Thyroid gland (tissue), 4 donors: ENCODE data around the gene C11orf24. TPM values are rescaled to one million over a fixed set of nuclear protein-coding genes. Genes with fewer than 3 reads are reported as not detected.
"Not testable (repeated sequence)": the region's sequence is repeated elsewhere in the genome, so short reads cannot be mapped to it uniquely, and the experiment has no call there.

Source experiments
- DNase-seq, 2 donors: peaks; one replicate each; pipeline ENCODE4 v3.0.0-alpha.2; 2019
- H3K27ac ChIP-seq, 3 donors: fragments of 200-600 bp; sonication (generic); 1 replicate in 2 of 3; 2 replicates in 1 of 3; pipeline ENCODE4 v1.5.1; 2016 to 2019; ENCODE audit warnings: mild to moderate bottlenecking in 1 of 3, moderate library complexity in 1 of 3
- H3K27me3 ChIP-seq: fragments of 200-600 bp; sonication (generic); one replicate; pipeline ENCODE4 v1.5.1; 2019
- H3K36me3 ChIP-seq, 2 donors: fragments of 200-600 bp; sonication (generic); one replicate each; pipeline ENCODE4 v1.5.1; 2016 to 2019
- H3K4me1 ChIP-seq, 2 donors: fragments of 200-600 bp; sonication (generic); one replicate each; pipeline ENCODE4 v1.5.1; 2017 to 2019
- H3K4me3 ChIP-seq, 3 donors: fragments of 200-600 bp; sonication (generic); replicated peaks in 1 of 3; 1 replicate in 2 of 3; 2 replicates in 1 of 3; pipeline ENCODE4 v1.5.1; 2016; ENCODE audit warnings: mild to moderate bottlenecking in 1 of 3
- H3K9me3 ChIP-seq: fragments of 200-600 bp; sonication (generic); one replicate; pipeline ENCODE4 v1.5.1; 2017
- CTCF ChIP-seq, 6 experiments: fragments of 200-600 bp in 3 of 6; fragments of 450-650 bp in 3 of 6; sonication (generic) in 3 of 6; IDR thresholded peaks; one replicate each; pipeline ENCODE4 v1.5.1; 2016 to 2019; ENCODE audit warnings: antibody characterized with exemption in 6 of 6, mild to moderate bottlenecking in 2 of 6, inconsistent platforms in 1 of 6, moderate library complexity in 1 of 6
- POLR2A ChIP-seq, 2 donors: fragments of 450-650 bp; IDR thresholded peaks; one replicate each; pipeline ENCODE4 v1.6.1; 2017; ENCODE audit warnings: antibody characterized with exemption in 2 of 2, mild to moderate bottlenecking in 2 of 2, moderate library complexity in 1 of 2
- WGBS, 2 donors: methylation state at CpG; one replicate each; pipeline ENCODE4 v1.1.5; 2017; 5-methylcytosine and 5-hydroxymethylcytosine counted together
- intact Hi-C: fragments of 100-400 bp; cut with DNase I; formaldehyde crosslinking; loops from one replicate; pipeline ENCODE4 v1.15.1; 2023
- total RNA-seq, 4 donors: library from RNA; depleted of rRNA; stranded (reverse); fragments of >200 nt; gene quantifications; one replicate each; pipeline ENCODE4 v1.2.3, GENCODE V29; 2016

The C11orf24 gene
- total RNA-seq, 4 donors from 2014 or later = 12.4 to 28.3 (median 24.4) TPM

GRCh38 chr11:68295271-68295670 lies 23.5 kb upstream of the C11orf24 start:
- peaks cover 7 to 8% of the 10 kb centered on the region in 2 donors for H3K4me1 ChIP-seq
- 98% methylated on average over 1 of the region's 1 CpG for WGBS, 2 donors
- DNase-seq = no peak
- H3K9me3 ChIP-seq = no peaks in the 10 kb centered on the region
- no peak overlapping the region for H3K27ac ChIP-seq
- no peaks in the 10 kb centered on the region for H3K36me3 ChIP-seq
- TF ChIP-seq CTCF (IDR thresholded peaks at IDR 0.05) (no peak), POLR2A (IDR thresholded peaks at IDR 0.05) (no peak)
- intact Hi-C loops = no loop called here
- no peak overlapping the region for H3K4me3 ChIP-seq
- H3K27me3 ChIP-seq = no peaks in the 10 kb centered on the region

- H3K9me3 ChIP-seq = no peaks in the 10 kb centered on the region
- H3K4me1 ChIP-seq = peaks cover 7 to 8% of the 10 kb centered on the region in 2 donors
- DNase-seq = no peak
- no peaks in the 10 kb centered on the region for H3K27me3 ChIP-seq
- no peak overlapping the region for H3K4me3 ChIP-seq
- TF ChIP-seq POLR2A (IDR thresholded peaks at IDR 0.05) = no peak
- no peak for TF ChIP-seq CTCF (IDR thresholded peaks at IDR 0.05)
- H3K36me3 ChIP-seq = no peaks in the 10 kb centered on the region
- WGBS, 2 donors = 79 to 85% methylated on average over 2 of the region's 2 CpGs
- no peak overlapping the region for H3K27ac ChIP-seq
- intact Hi-C loops = no loop called here
Measured at GRCh38 chr11:68293708-68294107, 21.9 kb upstream of the C11orf24 start.

- no peaks in the 10 kb centered on the region for H3K36me3 ChIP-seq
- intact Hi-C loops = no loop called here
- no peak overlapping the region for H3K27ac ChIP-seq
- no peak for DNase-seq
- no peaks in the 10 kb centered on the region for H3K9me3 ChIP-seq
- H3K4me1 ChIP-seq = no peaks in the 10 kb centered on the region
- H3K27me3 ChIP-seq = no peaks in the 10 kb centered on the region
- H3K4me3 ChIP-seq = no peak overlapping the region
- TF ChIP-seq CTCF (IDR thresholded peaks at IDR 0.05) (no peak), POLR2A (IDR thresholded peaks at IDR 0.05) (no peak)
- WGBS, 2 donors = 95 to 100% methylated on average over 2 of the region's 2 CpGs
Measured at GRCh38 chr11:68289456-68289855, 17.7 kb upstream of the C11orf24 start.

GRCh38 chr11:68287419-68287818 lies 15.6 kb upstream of the C11orf24 start:
- Histone ChIP-seq H3K4me3 (no peak overlapping the region), H3K9me3 (no peaks in the 10 kb centered on the region), H3K27me3 (no peaks in the 10 kb centered on the region), H3K36me3 (no peaks in the 10 kb centered on the region), H3K27ac (no peak overlapping the region), H3K4me1 (no peaks in the 10 kb centered on the region)
- no peak for DNase-seq
- no peak for TF ChIP-seq POLR2A (IDR thresholded peaks at IDR 0.05)
- no peak for TF ChIP-seq CTCF (IDR thresholded peaks at IDR 0.05)
- intact Hi-C loops = no loop called here
- WGBS, 2 donors = 84 to 85% methylated on average over 8 of the region's 8 CpGs

- intact Hi-C loops, H3K4me3 ChIP-seq, H3K4me1 ChIP-seq, H3K27ac ChIP-seq, H3K36me3 ChIP-seq, DNase-seq, H3K27me3 ChIP-seq, H3K9me3 ChIP-seq: not testable (repeated sequence)
- WGBS, 2 donors = 95 to 97% methylated on average over 3 of the region's 3 CpGs
Measured at GRCh38 chr11:68284588-68284987, 12.8 kb upstream of the C11orf24 start.

- Histone ChIP-seq H3K4me1 (no peaks in the 10 kb centered on the region), H3K27me3 (no peaks in the 10 kb centered on the region), H3K27ac (no peak overlapping the region), H3K36me3 (no peaks in the 10 kb centered on the region), H3K9me3 (no peaks in the 10 kb centered on the region), H3K4me3 (no peak overlapping the region)
- TF ChIP-seq CTCF (IDR thresholded peaks at IDR 0.05) = no peak
- TF ChIP-seq POLR2A (IDR thresholded peaks at IDR 0.05) = no peak
- DNase-seq = no peak
- intact Hi-C loops = no loop called here
- 95 to 97% methylated on average over 14 of the region's 14 CpGs for WGBS, 2 donors
Measured at GRCh38 chr11:68282861-68283230, 11.1 kb upstream of the C11orf24 start.
